HG02938 (cell line): ENCODE data around the gene RRP1B.

Experiments used
- ATAC-seq: cut with Tn5 transposase; IDR thresholded peaks from one replicate; pipeline ENCODE4 v1.9.1; 2021; ENCODE audit warnings: mild to moderate bottlenecking, moderate library complexity; ENCODE audit not compliant: unreplicated experiment

The RRP1B gene

GRCh38 chr21:43720539-43721166 lies 61.3 kb downstream of the RRP1B start:
- ATAC-seq, result no peak

GRCh38 chr21:43721206-43721605 lies 61.8 kb downstream of the RRP1B start:
- ATAC-seq, result no peak

- no peak for ATAC-seq
Observed at GRCh38 chr21:43721939-43722338, 62.6 kb downstream of the RRP1B start.

- ATAC-seq, result no peak
Observed at GRCh38 chr21:43723648-43724047, 64.3 kb downstream of the RRP1B start.

- no peak for ATAC-seq
Observed at GRCh38 chr21:43726686-43727518, 67.5 kb downstream of the RRP1B start.

- no peak for ATAC-seq
Observed at GRCh38 chr21:43727519-43728153, 68.3 kb downstream of the RRP1B start.

- no peak for ATAC-seq
Observed at GRCh38 chr21:43728154-43728466, 68.8 kb downstream of the RRP1B start.

GRCh38 chr21:43728467-43729390 lies 69.4 kb downstream of the RRP1B start:
- ATAC-seq, result peak; percentile 67

- ATAC-seq, result no peak
Observed at GRCh38 chr21:43731476-43731875, 72.1 kb downstream of the RRP1B start.

- no peak for ATAC-seq
Observed at GRCh38 chr21:43731891-43732711, 72.7 kb downstream of the RRP1B start.

GRCh38 chr21:43733060-43733459 lies 73.7 kb downstream of the RRP1B start:
- no peak for ATAC-seq

- ATAC-seq, result no peak
Observed at GRCh38 chr21:43733529-43734071, 74.2 kb downstream of the RRP1B start.

GRCh38 chr21:43734131-43734927 lies 75.0 kb downstream of the RRP1B start:
- ATAC-seq, result no peak

GRCh38 chr21:43734928-43735229 lies 75.5 kb downstream of the RRP1B start:
- no peak for ATAC-seq

GRCh38 chr21:43735236-43736091 lies 76.1 kb downstream of the RRP1B start:
- ATAC-seq, result no peak

- ATAC-seq, result no peak
Observed at GRCh38 chr21:43736224-43736883, 77.0 kb downstream of the RRP1B start.

- no peak for ATAC-seq
Observed at GRCh38 chr21:43737158-43737950, 78.0 kb downstream of the RRP1B start.
